Stimulated activated CD4-positive, alpha-beta T cell treated with anti-CD3 and anti-CD28 coated beads, TNF-alpha, amount 100 ng/mL, for 24 hours (primary cell): ENCODE data around the gene IGSF10.

Experiments
- DNase-seq, 3 experiments: peaks; one replicate each; pipeline ENCODE4 v3.0.0-alpha.2; 2020; ENCODE audit warnings: low read depth in 3 of 3

The IGSF10 gene

GRCh38 chr3:151462991-151463390 lies 2.1 kb upstream of the IGSF10 start:
- DNase-seq = no peak

GRCh38 chr3:151462278-151462780 lies 1.5 kb upstream of the IGSF10 start:
- DNase-seq = no peak

- DNase-seq = no peak
Measured at GRCh38 chr3:151460228-151460627, 633 bp downstream of the IGSF10 start.

GRCh38 chr3:151459358-151459757 lies 1.5 kb downstream of the IGSF10 start:
- no peak for DNase-seq

GRCh38 chr3:151456065-151456464 lies 4.8 kb downstream of the IGSF10 start:
- no peak for DNase-seq

GRCh38 chr3:151452841-151453240 lies 8.0 kb downstream of the IGSF10 start:
- no peak for DNase-seq

- no peak for DNase-seq
Measured at GRCh38 chr3:151452368-151452767, 8.5 kb downstream of the IGSF10 start.

- DNase-seq = no peak
Measured at GRCh38 chr3:151446002-151446340, 14.9 kb downstream of the IGSF10 start.

GRCh38 chr3:151445273-151446001 lies 15.4 kb downstream of the IGSF10 start:
- DNase-seq = no peak

- no peak for DNase-seq
Measured at GRCh38 chr3:151443583-151443982, 17.3 kb downstream of the IGSF10 start.

GRCh38 chr3:151440940-151441339 lies 19.9 kb downstream of the IGSF10 start:
- DNase-seq = no peak

- DNase-seq = no peak
Measured at GRCh38 chr3:151439652-151440125, 21.2 kb downstream of the IGSF10 start.

GRCh38 chr3:151437906-151438305 lies 23.0 kb downstream of the IGSF10 start:
- no peak for DNase-seq

GRCh38 chr3:151436675-151437446 lies 24.0 kb downstream of the IGSF10 start:
- DNase-seq = no peak

GRCh38 chr3:151434151-151434890 lies 26.5 kb downstream of the IGSF10 start:
- no peak for DNase-seq

- no peak for DNase-seq
Measured at GRCh38 chr3:151432616-151433372, 28.1 kb downstream of the IGSF10 start.

- DNase-seq = no peak
Measured at GRCh38 chr3:151431940-151432339, 28.9 kb downstream of the IGSF10 start.

- DNase-seq = no peak
Measured at GRCh38 chr3:151430821-151431484, 29.9 kb downstream of the IGSF10 start.

GRCh38 chr3:151428386-151428785 lies 32.5 kb downstream of the IGSF10 start:
- no peak for DNase-seq

GRCh38 chr3:151426341-151426657 lies 34.6 kb downstream of the IGSF10 start:
- DNase-seq = no peak
